ENCODE results near the gene CAVIN1. TPM values are rescaled to one million over a fixed set of nuclear protein-coding genes. Genes with fewer than 3 reads are reported as not detected.
A peak's percentile ranks its signal among the peaks of the same experiment; 100 is the strongest.

The CAVIN1 gene
- polyA plus RNA-seq, 3 donors = 0.01 TPM; not detected in 2

DNA sequence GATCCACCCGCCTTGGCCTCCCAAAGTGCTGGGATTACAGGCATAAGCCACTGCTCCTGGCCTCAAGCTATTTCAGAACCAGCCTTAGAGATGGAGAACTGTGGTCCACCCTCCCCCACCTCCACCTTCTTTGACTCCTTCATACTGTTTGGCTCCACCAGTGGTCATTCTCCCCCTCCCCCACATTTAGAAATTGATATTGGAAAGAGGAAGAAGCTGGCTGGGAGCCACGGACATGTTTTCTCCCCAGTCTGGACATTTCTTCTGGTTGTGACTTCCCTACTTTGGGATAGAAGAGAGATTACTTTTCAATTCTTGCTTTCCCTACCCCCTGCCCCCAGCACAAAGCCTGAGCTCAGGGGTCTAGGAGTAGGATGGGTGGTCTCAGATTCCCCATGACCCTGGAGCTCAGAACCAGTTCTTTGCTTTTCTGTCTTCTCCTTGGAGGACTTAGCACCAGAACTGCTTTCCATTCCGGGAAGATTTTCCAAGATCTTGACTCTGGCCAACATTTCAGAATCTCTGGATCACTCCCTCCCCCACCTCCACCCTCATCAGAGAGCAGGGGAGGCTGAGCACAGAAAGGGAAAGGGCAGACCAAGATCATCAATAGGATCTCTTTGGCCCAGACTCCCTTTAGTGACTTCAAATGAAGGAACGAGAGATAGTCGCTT, 16.3 kb downstream of the CAVIN1 start:
- intact Hi-C loops (cut with micrococcal nuclease) = loop anchor here (1.0 to 2.0 kb wide), 2 partner anchors 83 to 84 kb away; no protein-coding TSS in a partner anchor
- peaks cover 0 to 2% (median 0%) of the 10 kb centered on the region in 7 donors for H3K9me3 Mint-ChIP-seq
- no peaks in the 10 kb centered on the region for H3K79me2 ChIP-seq (ENCODE audit: insufficient read depth, low read length)
- H3K36me3 Mint-ChIP-seq = no peaks in the 10 kb centered on the region
- H3K4me1 Mint-ChIP-seq = peaks cover 16% of the 10 kb centered on the region
- H3K9me3 ChIP-seq (replicated peaks in 1 of 2; ENCODE audit: control insufficient read depth in 1 of 2, insufficient read depth in 1 of 2, low read length in 2 of 2) = no peaks in the 10 kb centered on the region
- peak overlapping the region in 1 of 2 donors; percentile 35 for H3K4me3 Mint-ChIP-seq
- no peaks in the 10 kb centered on the region for H4K20me1 ChIP-seq (ENCODE audit: insufficient read depth, low read length)
- TF ChIP-seq CTCF (IDR thresholded peaks at IDR 0.05) = no peak
- no peak overlapping the region for H3K4me2 ChIP-seq (replicated peaks; ENCODE audit: extremely low read depth, low read length, poor library complexity, severe bottlenecking)
- no peak overlapping the region for H3K9ac ChIP-seq (ENCODE audit: insufficient read depth, low read length, poor library complexity, severe bottlenecking)
- H3K27ac Mint-ChIP-seq = peak overlapping the region in 3 of 7 donors; percentile 13 to 57 (median 50)
- H3K27me3 Mint-ChIP-seq (ENCODE audit: low read depth in 3 of 3) = peaks cover 13 to 16% (median 16%) of the 10 kb centered on the region in 3 donors
- no peaks in the 10 kb centered on the region for H3K36me3 ChIP-seq (replicated peaks in 1 of 2; ENCODE audit: control insufficient read depth in 1 of 2, insufficient read depth in 2 of 2, low read length in 2 of 2)
- WGBS (ENCODE audit: insufficient coverage) = 88% methylated on average over 4 of the region's 5 CpGs
- peak in 1 of 3 donors; percentile 19 for DNase-seq
- no peak overlapping the region for H3K27ac ChIP-seq (ENCODE audit: low read depth in 1 of 2, low read length in 2 of 2)
- peaks cover 14 to 17% of the 10 kb centered on the region in 2 donors for H3K4me1 ChIP-seq (ENCODE audit: control insufficient read depth in 1 of 2, insufficient read depth in 2 of 2, low read length in 2 of 2)
- H2AFZ ChIP-seq (ENCODE audit: insufficient read depth, low read depth, low read length, poor library complexity, severe bottlenecking) = no peak overlapping the region
- H3K4me3 ChIP-seq (replicated peaks in 1 of 3; ENCODE audit: low read depth in 2 of 3, low read length in 3 of 3) = no peak overlapping the region
- H3K27me3 ChIP-seq (ENCODE audit: control insufficient read depth in 2 of 2, insufficient read depth in 2 of 2, low read length in 2 of 2) = peaks cover 0 to 7% of the 10 kb centered on the region in 2 donors

GRCh38 chr17:42405963-42406495, 17.0 kb downstream of the CAVIN1 start:
- Histone ChIP-seq H3K27me3 (ENCODE audit: control insufficient read depth in 2 of 2, insufficient read depth in 2 of 2, low read length in 2 of 2) (peaks cover 0 to 7% of the 10 kb centered on the region in 2 donors), H3K79me2 (ENCODE audit: insufficient read depth, low read length) (no peaks in the 10 kb centered on the region), H3K4me2 (replicated peaks; ENCODE audit: extremely low read depth, low read length, poor library complexity, severe bottlenecking) (no peak overlapping the region), H3K4me3 (replicated peaks in 1 of 3; ENCODE audit: low read depth in 2 of 3, low read length in 3 of 3) (no peak overlapping the region), H3K4me1 (ENCODE audit: control insufficient read depth in 1 of 2, insufficient read depth in 2 of 2, low read length in 2 of 2) (peaks cover 14 to 17% of the 10 kb centered on the region in 2 donors), H3K9me3 (replicated peaks in 1 of 2; ENCODE audit: control insufficient read depth in 1 of 2, insufficient read depth in 1 of 2, low read length in 2 of 2) (no peaks in the 10 kb centered on the region), H3K9ac (ENCODE audit: insufficient read depth, low read length, poor library complexity, severe bottlenecking) (no peak overlapping the region), H2AFZ (ENCODE audit: insufficient read depth, low read depth, low read length, poor library complexity, severe bottlenecking) (no peak overlapping the region), H4K20me1 (ENCODE audit: insufficient read depth, low read length) (no peaks in the 10 kb centered on the region), H3K27ac (ENCODE audit: low read depth in 1 of 2, low read length in 2 of 2) (no peak overlapping the region), H3K36me3 (replicated peaks in 1 of 2; ENCODE audit: control insufficient read depth in 1 of 2, insufficient read depth in 2 of 2, low read length in 2 of 2) (no peaks in the 10 kb centered on the region)
- Mint-ChIP-seq H3K27ac (no peak overlapping the region), H3K9me3 (peaks cover 0 to 2% (median 0%) of the 10 kb centered on the region in 7 donors), H3K4me1 (peaks cover 16% of the 10 kb centered on the region), H3K27me3 (ENCODE audit: low read depth in 3 of 3) (peaks cover 13 to 16% (median 16%) of the 10 kb centered on the region in 3 donors), H3K36me3 (no peaks in the 10 kb centered on the region), H3K4me3 (no peak overlapping the region)
- intact Hi-C loops (cut with micrococcal nuclease) = loop anchor here (1.0 to 2.0 kb wide), 2 partner anchors 83 kb away; no protein-coding TSS in a partner anchor
- 58% methylated on average over 13 of the region's 26 CpGs for WGBS (ENCODE audit: insufficient coverage)
- DNase-seq = peak; percentile 65 to 74 (median 74)
- peak; percentile 84 for TF ChIP-seq CTCF (IDR thresholded peaks at IDR 0.05)
